ENCODE results near the gene INHBB.

- TF ChIP-seq CTCF (IDR thresholded peaks at IDR 0.05): no peak
- no peak for TF ChIP-seq POLR2A (IDR thresholded peaks at IDR 0.05)
These were observed 42.8 kb upstream of the INHBB start for GRCh38 chr2:120303177-120303576.
